Measurements from ENCODE around the gene CNIH1.
A peak's percentile ranks its signal among the peaks of the same experiment; 100 is the strongest.

- TF ChIP-seq POLR2A (IDR thresholded peaks at IDR 0.05) (no peak), EP300 (IDR thresholded peaks at IDR 0.05) (no peak), POLR2AphosphoS5 (IDR thresholded peaks at IDR 0.05) (no peak), CTCF (IDR thresholded peaks at IDR 0.05) (peak in 3 of 7 experiments; percentile 29 to 49 (median 34))
Observed at GRCh38 chr14:54420478-54421142, 20.6 kb downstream of the CNIH1 start.
